Coronary artery (tissue), 2 donors: Measurements from ENCODE around the gene SHROOM3.

Experiments
- DNase-seq: peaks from one replicate; pipeline ENCODE4 v3.0.0-alpha.2; 2017; ENCODE audit warnings: low spot score
- H3K27ac ChIP-seq, 2 donors: fragments of 200-600 bp; sonication (generic); one replicate each; pipeline ENCODE4 v1.5.1; 2016 to 2019
- H3K4me3 ChIP-seq: fragments of 200-600 bp; sonication (generic); 2 replicates; pipeline ENCODE4 v1.5.1; 2016; ENCODE audit warnings: mild to moderate bottlenecking, moderate library complexity
- CTCF ChIP-seq: fragments of 200-600 bp; sonication (generic); IDR thresholded peaks from one replicate; pipeline ENCODE4 v1.5.1; 2019; ENCODE audit warnings: antibody characterized with exemption

SHROOM3 gene

GRCh38 chr4:76809594-76810305, 374.7 kb downstream of the SHROOM3 start:
- H3K4me3 ChIP-seq, result no peak overlapping the region
- DNase-seq, result no peak
- H3K27ac ChIP-seq, result no peak overlapping the region
- TF ChIP-seq CTCF, result no peak

GRCh38 chr4:76811604-76812412, 376.8 kb downstream of the SHROOM3 start:
- Histone ChIP-seq H3K4me3 (no peak overlapping the region), H3K27ac (no peak overlapping the region)
- DNase-seq, result no peak
- TF ChIP-seq CTCF, result no peak

- no peak for TF ChIP-seq CTCF
- Histone ChIP-seq H3K27ac (no peak overlapping the region), H3K4me3 (no peak overlapping the region)
- no peak for DNase-seq
Measured at GRCh38 chr4:76813070-76813469, 378.0 kb downstream of the SHROOM3 start.

- Histone ChIP-seq H3K27ac (no peak overlapping the region), H3K4me3 (no peak overlapping the region)
- no peak for TF ChIP-seq CTCF
- no peak for DNase-seq
Measured at GRCh38 chr4:76821641-76822040, 386.6 kb downstream of the SHROOM3 start.

GRCh38 chr4:76822303-76822702, 387.3 kb downstream of the SHROOM3 start:
- DNase-seq, result no peak
- H3K4me3 ChIP-seq, result no peak overlapping the region
- H3K27ac ChIP-seq, result no peak overlapping the region
- no peak for TF ChIP-seq CTCF

- Histone ChIP-seq H3K4me3 (no peak overlapping the region), H3K27ac (no peak overlapping the region)
- TF ChIP-seq CTCF, result no peak
- no peak for DNase-seq
Measured at GRCh38 chr4:76823495-76823894, 388.5 kb downstream of the SHROOM3 start.

- Histone ChIP-seq H3K4me3 (peak overlapping the region; percentile 23), H3K27ac (peak overlapping the region; percentile 75 to 86)
- no peak for TF ChIP-seq CTCF
- DNase-seq, result no peak
Measured at GRCh38 chr4:76830612-76830963, 395.6 kb downstream of the SHROOM3 start.
